HepG2 (cell line): Measurements from ENCODE around the gene KTN1. TPM values are rescaled to one million over a fixed set of nuclear protein-coding genes. Genes with fewer than 3 reads are reported as not detected.

Experiments used
- ATAC-seq: fragments of 200-7000 bp; cut with Tn5 transposase; 3 replicates; pipeline ENCODE4 v1.9.1; 2020; ENCODE audit warnings: mild to moderate bottlenecking, moderate library complexity
- BruUV-seq: library from RNA; stranded (reverse); fragments of 400-500 nt; replicated peaks from 2 replicates; lab custom pipeline; 2021; lab: Mats Ljungman, UMichigan
- CTCF ChIA-PET: fragments of 300-600 bp; formaldehyde crosslinking; extraction: SDS; loops from one replicate; lab custom pipeline; 2021; ENCODE audit warnings: low total read pairs, inconsistent platforms, low intra/inter-chr PET ratio; lab: Yijun Ruan, JAX
- POLR2A ChIA-PET: fragments of 350-600 bp; sonication (Branson Sonifier 250); formaldehyde crosslinking; loops from one replicate; lab custom pipeline; 2020; ENCODE audit warnings: antibody characterized with exemption, inconsistent platforms; lab: Yijun Ruan, JAX
- DNase-seq: peaks from one replicate; pipeline ENCODE4 v3.0.0-alpha.2; 2015; ENCODE audit warnings: low spot score
- FAIRE-seq: peaks from 3 replicates; lab custom pipeline; 2011; peaks lifted over from hg19 to GRCh38; lab: Jason Lieb, UNC
- H2AFZ ChIP-seq: one replicate; pipeline ENCODE4 v1.6.1; 2011; ENCODE audit warnings: low read length, inconsistent platforms
- H3K27ac ChIP-seq: fragments of 300-600 bp; 3 replicates; pipeline ENCODE4 v1.8.0; 2011; ENCODE audit warnings: mixed run types, mild to moderate bottlenecking, mixed read lengths, low read length, inconsistent platforms; ENCODE audit not compliant: insufficient read depth; ENCODE audit errors: extremely low read length
- H3K27me3 ChIP-seq, 2 experiments: fragments of 200-600 bp in 1 of 2; 2 replicates in 1 of 2; 3 replicates in 1 of 2; pipeline versions ENCODE4 v1.6.0 to v1.8.0; 2011; ENCODE audit warnings: low read length in 2 of 2, mild to moderate bottlenecking in 2 of 2, moderate library complexity in 2 of 2, inconsistent platforms in 1 of 2; ENCODE audit not compliant: insufficient read depth in 2 of 2, control insufficient read depth in 1 of 2
- H3K36me3 ChIP-seq, 2 experiments: fragments of 200-600 bp in 1 of 2; replicated peaks in 1 of 2; 2 replicates in 1 of 2; 3 replicates in 1 of 2; pipeline versions ENCODE4 v1.5.1 to v1.8.0; 2011; ENCODE audit warnings: low read length in 2 of 2, inconsistent platforms in 1 of 2; ENCODE audit not compliant: insufficient read depth in 2 of 2, control insufficient read depth in 1 of 2
- H3K4me1 ChIP-seq: 2 replicates; pipeline ENCODE4 v1.5.1; 2012; ENCODE audit warnings: low read length, inconsistent platforms; ENCODE audit not compliant: insufficient read depth
- H3K4me2 ChIP-seq: 2 replicates; pipeline ENCODE4 v1.6.0; 2011; ENCODE audit warnings: low read depth, low read length, inconsistent platforms
- H3K4me3 ChIP-seq, 3 experiments: fragments of 200-600 bp in 1 of 3; sonication (generic), shearing (Covaris generic) in 1 of 3; replicated peaks in 1 of 3; 2 replicates each; pipeline ENCODE4 v1.5.1; 2011 to 2016; ENCODE audit warnings: low read length in 3 of 3, inconsistent platforms in 2 of 3, low read depth in 2 of 3, mild to moderate bottlenecking in 2 of 3, control low read depth in 1 of 3, mixed read lengths in 1 of 3; ENCODE audit not compliant: insufficient read depth in 1 of 3
- H3K79me2 ChIP-seq: one replicate; pipeline ENCODE4 v1.6.1; 2011; ENCODE audit warnings: low read length, inconsistent platforms; ENCODE audit not compliant: insufficient read depth
- H3K9ac ChIP-seq: 2 replicates; pipeline ENCODE4 v1.6.0; 2011; ENCODE audit warnings: mild to moderate bottlenecking, low read depth, low read length, inconsistent platforms; ENCODE audit not compliant: insufficient read depth
- H3K9me3 ChIP-seq: 2 replicates; pipeline ENCODE4 v1.5.1; 2012; ENCODE audit warnings: mild to moderate bottlenecking, low read length
- H4K20me1 ChIP-seq: 2 replicates; pipeline ENCODE4 v1.6.0; 2011; ENCODE audit warnings: inconsistent platforms, mild to moderate bottlenecking, low read length, moderate library complexity; ENCODE audit not compliant: insufficient read depth
- KLF13 ChIP-seq: sonication (generic); formaldehyde crosslinking; IDR thresholded peaks from 2 replicates; pipeline ENCODE4 v1.4.0; 2020; ENCODE audit warnings: mild to moderate bottlenecking, missing genetic modification reagents
- MED13 ChIP-seq: sonication (generic); formaldehyde crosslinking; IDR thresholded peaks from 2 replicates; pipeline ENCODE4 v1.5.0; 2020; ENCODE audit warnings: missing genetic modification reagents
- SAP130 ChIP-seq: IDR thresholded peaks from 2 replicates; pipeline ENCODE4 v1.6.1; 2016; ENCODE audit warnings: low read depth
- SRSF4 ChIP-seq: fragments of 200-400 bp; formaldehyde crosslinking; IDR thresholded peaks from one replicate; pipeline ENCODE4 v1.6.1; 2018; ENCODE audit warnings: mild to moderate bottlenecking, low read depth, low read length, moderate library complexity; ENCODE audit not compliant: poor library complexity, severe bottlenecking
- TAF1 ChIP-seq: sonication (generic); formaldehyde crosslinking; IDR thresholded peaks from 2 replicates; pipeline ENCODE4 v1.4.0; 2020; ENCODE audit warnings: missing genetic modification reagents
- ZNF234 ChIP-seq: sonication (generic); formaldehyde crosslinking; conservative IDR thresholded peaks from 2 replicates; pipeline ENCODE4 v1.5.1; 2020; ENCODE audit warnings: mild to moderate bottlenecking, missing genetic modification reagents
- ZNF3 ChIP-seq: IDR thresholded peaks from 2 replicates; pipeline ENCODE4 v1.7.0; 2017; ENCODE audit warnings: inconsistent platforms
- ZNF430 ChIP-seq: sonication (generic); formaldehyde crosslinking; IDR thresholded peaks from 2 replicates; pipeline ENCODE4 v1.9.0; 2021; ENCODE audit warnings: mild to moderate bottlenecking, missing genetic modification reagents
- ZNF468 ChIP-seq: sonication (generic); formaldehyde crosslinking; IDR thresholded peaks from 2 replicates; pipeline ENCODE4 v1.8.0; 2022; ENCODE audit warnings: mild to moderate bottlenecking, moderate library complexity, missing genetic modification reagents
- ZNF577 ChIP-seq: sonication (generic); formaldehyde crosslinking; IDR thresholded peaks from 2 replicates; pipeline ENCODE4 v1.4.0; 2020; ENCODE audit warnings: mild to moderate bottlenecking, low read depth, missing genetic modification reagents, borderline replicate concordance
- ZNF879 ChIP-seq: sonication (generic); formaldehyde crosslinking; IDR thresholded peaks from 2 replicates; pipeline ENCODE4 v1.8.1; 2023; ENCODE audit warnings: missing genetic modification reagents
- WGBS: methylation state at CpG from one replicate; pipeline ENCODE4 v1.1.6; 2017; ENCODE audit warnings: low lambda C conversion rate; 5-methylcytosine and 5-hydroxymethylcytosine counted together
- in situ Hi-C: cut with HindIII; loops from 2 replicates; pipeline ENCODE4 v1.10.0; 2017; ENCODE audit warnings: low pct_unique_long_range_greater_than_20kb; ENCODE audit not compliant: extremely low pct_ligation_motif_present
- intact Hi-C: fragments of 100-400 bp; cut with micrococcal nuclease; formaldehyde crosslinking; loops from one replicate; pipeline ENCODE4 v1.10.0; 2022; ENCODE audit not compliant: unreplicated experiment
- polyA plus RNA-seq, 8 experiments: library from polyadenylated mRNA; depleted of rRNA in 3 of 8; stranded (reverse) in 7 of 8; unstranded in 1 of 8; fragments of >200 nt; fragmentation: Illumina TruSeq in 4 of 8; extraction: Trizol in 4 of 8; gene quantifications; 2 replicates each; pipeline versions ENCODE4 v1.2.1 to v1.2.3, GENCODE V29; 2011 to 2016; ENCODE audit warnings: low read depth in 4 of 8, missing spikeins in 1 of 8, mixed read lengths in 1 of 8; ENCODE audit not compliant: insufficient read depth in 1 of 8
- total RNA-seq, 5 experiments: library from RNA; depleted of rRNA; stranded (reverse); fragments of >200 nt; fragmentation: Illumina TruSeq; extraction: Trizol; gene quantifications; 2 replicates each; pipeline ENCODE4 v1.2.3, GENCODE V29; 2016; ENCODE audit warnings: low read depth in 1 of 5
- TF ChIP-seq, protein P1 (sequence below): sonication (generic); formaldehyde crosslinking; IDR thresholded peaks from 2 replicates; pipeline ENCODE4 v1.8.0; 2022; ENCODE audit warnings: mild to moderate bottlenecking, missing genetic modification reagents, borderline replicate concordance
- TF ChIP-seq, protein P2 (sequence below), 2 experiments: fragments of 450-650 bp in 1 of 2; sonication (generic) in 1 of 2; formaldehyde crosslinking; IDR thresholded peaks; 2 replicates each; pipeline versions ENCODE4 v1.5.0 to v1.8.0; 2020 to 2022; ENCODE audit warnings: mild to moderate bottlenecking in 1 of 2, missing genetic modification reagents in 1 of 2
- TF ChIP-seq, protein P3 (sequence below): sonication (generic); formaldehyde crosslinking; IDR thresholded peaks from 2 replicates; pipeline ENCODE4 v1.5.0; 2020; ENCODE audit warnings: mild to moderate bottlenecking, missing genetic modification reagents, borderline replicate concordance
- TF ChIP-seq, protein P4 (sequence below): sonication (generic); formaldehyde crosslinking; IDR thresholded peaks from 2 replicates; pipeline ENCODE4 v1.9.0; 2021; ENCODE audit warnings: missing genetic modification reagents, mild to moderate bottlenecking, borderline replicate concordance

The KTN1 gene
- total and polyA plus RNA-seq, 2 of the 13 experiments (the other 11 are each of a cell fraction or from before 2014, with no cell fraction given) = 60.6 to 169 TPM

DNA sequence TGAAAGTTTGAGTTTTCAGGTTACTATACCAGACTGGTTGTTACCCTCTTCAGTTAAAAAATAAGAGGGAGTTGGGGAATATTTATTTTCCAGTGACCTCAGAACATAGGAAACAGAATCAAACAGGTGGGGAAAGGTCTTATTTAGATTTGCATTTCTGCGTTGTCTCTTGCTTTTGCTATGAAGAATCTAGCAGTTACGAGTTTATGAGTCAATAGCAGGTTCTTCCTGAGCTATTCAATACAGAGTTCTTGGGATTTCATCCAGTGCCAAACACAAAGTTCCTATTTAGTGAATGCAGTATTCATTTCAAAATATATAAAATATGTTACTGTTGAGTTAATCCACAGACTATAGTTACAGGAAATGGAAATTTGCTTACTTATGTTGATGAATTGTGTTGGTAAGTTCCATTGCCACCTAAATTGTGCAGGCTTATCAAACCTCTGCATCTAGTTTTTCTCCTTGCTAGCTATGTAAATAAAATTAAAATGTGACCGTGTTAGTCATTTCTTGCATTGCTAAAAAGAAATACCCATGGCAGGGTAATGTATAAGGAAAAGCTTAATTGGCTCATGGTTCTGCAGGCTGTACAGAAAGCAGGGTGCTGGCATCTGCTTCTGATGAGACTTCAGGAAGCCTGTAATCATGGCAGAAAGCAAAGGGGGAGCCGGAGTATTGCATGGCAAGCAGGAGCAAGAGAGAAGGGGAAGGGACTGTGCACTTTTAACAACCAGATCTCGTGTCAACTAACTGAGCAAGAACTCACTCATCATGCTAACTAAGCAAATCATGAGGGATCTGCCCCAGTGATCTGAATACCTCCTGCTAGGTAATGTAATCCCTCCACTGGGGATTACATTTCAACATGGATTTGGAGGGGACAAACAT lies 110.2 kb downstream of the KTN1 start:
- DNase-seq (no peak), FAIRE-seq (no peak), ATAC-seq (no peak)
- H4K20me1 ChIP-seq = no peaks in the 10 kb centered on the region
- H3K27ac ChIP-seq = no peak overlapping the region
- WGBS = 96% methylated on average over 5 of the region's 5 CpGs
- no peak overlapping the region for H2AFZ ChIP-seq
- 0 out of 5 replicates have a peak, but pooled peaks cover 0 to 3% of the 10 kb centered on the region in 2 experiments for H3K36me3 ChIP-seq
- no peak overlapping the region for H3K9ac ChIP-seq
- CTCF ChIA-PET = no interaction called here
- POLR2A ChIA-PET = no interaction called here
- BruUV-seq = no TSS peak
- no peaks in the 10 kb centered on the region for H3K79me2 ChIP-seq
- intact Hi-C loops = no loop called here
- in situ Hi-C loops = no loop called here
- no peaks in the 10 kb centered on the region for H3K27me3 ChIP-seq
- H3K4me3 ChIP-seq = no peak overlapping the region
- no peak overlapping the region for H3K4me2 ChIP-seq
- no peaks in the 10 kb centered on the region for H3K9me3 ChIP-seq
- no peaks in the 10 kb centered on the region for H3K4me1 ChIP-seq
- TF ChIP-seq SRSF4 (no peak), KLF13 (CRISPR knock-in tag) (no peak), ZNF879 (CRISPR knock-in tag) (no peak), MED13 (CRISPR knock-in tag) (no peak), ZNF234 (no peak), SAP130 (CRISPR knock-in tag) (no peak), ZNF430 (CRISPR knock-in tag) (no peak), ZNF577 (no peak), ZNF468 (no peak), TAF1 (no peak), ZNF3 (CRISPR knock-in tag) (no peak)
- TF ChIP-seq, protein P1, sequence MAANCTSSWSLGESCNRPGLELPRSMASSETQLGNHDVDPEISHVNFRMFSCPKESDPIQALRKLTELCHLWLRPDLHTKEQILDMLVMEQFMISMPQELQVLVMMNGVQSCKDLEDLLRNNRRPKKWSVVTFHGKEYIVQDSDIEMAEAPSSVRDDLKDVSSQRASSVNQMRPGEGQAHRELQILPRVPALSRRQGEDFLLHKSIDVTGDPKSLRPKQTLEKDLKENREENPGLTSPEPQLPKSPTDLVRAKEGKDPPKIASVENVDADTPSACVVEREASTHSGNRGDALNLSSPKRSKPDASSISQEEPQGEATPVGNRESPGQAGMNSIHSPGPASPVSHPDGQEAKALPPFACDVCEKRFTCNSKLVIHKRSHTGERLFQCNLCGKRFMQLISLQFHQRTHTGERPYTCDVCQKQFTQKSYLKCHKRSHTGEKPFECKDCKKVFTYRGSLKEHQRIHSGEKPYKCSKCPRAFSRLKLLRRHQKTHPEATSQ = no peak
- TF ChIP-seq, protein P2, sequence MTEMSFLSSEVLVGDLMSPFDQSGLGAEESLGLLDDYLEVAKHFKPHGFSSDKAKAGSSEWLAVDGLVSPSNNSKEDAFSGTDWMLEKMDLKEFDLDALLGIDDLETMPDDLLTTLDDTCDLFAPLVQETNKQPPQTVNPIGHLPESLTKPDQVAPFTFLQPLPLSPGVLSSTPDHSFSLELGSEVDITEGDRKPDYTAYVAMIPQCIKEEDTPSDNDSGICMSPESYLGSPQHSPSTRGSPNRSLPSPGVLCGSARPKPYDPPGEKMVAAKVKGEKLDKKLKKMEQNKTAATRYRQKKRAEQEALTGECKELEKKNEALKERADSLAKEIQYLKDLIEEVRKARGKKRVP (CRISPR knock-in tag; IDR thresholded peaks at IDR 0.05) = no peak
- TF ChIP-seq, protein P3, sequence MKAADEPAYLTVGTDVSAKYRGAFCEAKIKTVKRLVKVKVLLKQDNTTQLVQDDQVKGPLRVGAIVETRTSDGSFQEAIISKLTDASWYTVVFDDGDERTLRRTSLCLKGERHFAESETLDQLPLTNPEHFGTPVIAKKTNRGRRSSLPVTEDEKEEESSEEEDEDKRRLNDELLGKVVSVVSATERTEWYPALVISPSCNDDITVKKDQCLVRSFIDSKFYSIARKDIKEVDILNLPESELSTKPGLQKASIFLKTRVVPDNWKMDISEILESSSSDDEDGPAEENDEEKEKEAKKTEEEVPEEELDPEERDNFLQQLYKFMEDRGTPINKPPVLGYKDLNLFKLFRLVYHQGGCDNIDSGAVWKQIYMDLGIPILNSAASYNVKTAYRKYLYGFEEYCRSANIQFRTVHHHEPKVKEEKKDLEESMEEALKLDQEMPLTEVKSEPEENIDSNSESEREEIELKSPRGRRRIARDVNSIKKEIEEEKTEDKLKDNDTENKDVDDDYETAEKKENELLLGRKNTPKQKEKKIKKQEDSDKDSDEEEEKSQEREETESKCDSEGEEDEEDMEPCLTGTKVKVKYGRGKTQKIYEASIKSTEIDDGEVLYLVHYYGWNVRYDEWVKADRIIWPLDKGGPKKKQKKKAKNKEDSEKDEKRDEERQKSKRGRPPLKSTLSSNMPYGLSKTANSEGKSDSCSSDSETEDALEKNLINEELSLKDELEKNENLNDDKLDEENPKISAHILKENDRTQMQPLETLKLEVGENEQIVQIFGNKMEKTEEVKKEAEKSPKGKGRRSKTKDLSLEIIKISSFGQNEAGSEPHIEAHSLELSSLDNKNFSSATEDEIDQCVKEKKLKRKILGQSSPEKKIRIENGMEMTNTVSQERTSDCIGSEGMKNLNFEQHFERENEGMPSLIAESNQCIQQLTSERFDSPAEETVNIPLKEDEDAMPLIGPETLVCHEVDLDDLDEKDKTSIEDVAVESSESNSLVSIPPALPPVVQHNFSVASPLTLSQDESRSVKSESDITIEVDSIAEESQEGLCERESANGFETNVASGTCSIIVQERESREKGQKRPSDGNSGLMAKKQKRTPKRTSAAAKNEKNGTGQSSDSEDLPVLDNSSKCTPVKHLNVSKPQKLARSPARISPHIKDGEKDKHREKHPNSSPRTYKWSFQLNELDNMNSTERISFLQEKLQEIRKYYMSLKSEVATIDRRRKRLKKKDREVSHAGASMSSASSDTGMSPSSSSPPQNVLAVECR = no peak
- TF ChIP-seq, protein P4, sequence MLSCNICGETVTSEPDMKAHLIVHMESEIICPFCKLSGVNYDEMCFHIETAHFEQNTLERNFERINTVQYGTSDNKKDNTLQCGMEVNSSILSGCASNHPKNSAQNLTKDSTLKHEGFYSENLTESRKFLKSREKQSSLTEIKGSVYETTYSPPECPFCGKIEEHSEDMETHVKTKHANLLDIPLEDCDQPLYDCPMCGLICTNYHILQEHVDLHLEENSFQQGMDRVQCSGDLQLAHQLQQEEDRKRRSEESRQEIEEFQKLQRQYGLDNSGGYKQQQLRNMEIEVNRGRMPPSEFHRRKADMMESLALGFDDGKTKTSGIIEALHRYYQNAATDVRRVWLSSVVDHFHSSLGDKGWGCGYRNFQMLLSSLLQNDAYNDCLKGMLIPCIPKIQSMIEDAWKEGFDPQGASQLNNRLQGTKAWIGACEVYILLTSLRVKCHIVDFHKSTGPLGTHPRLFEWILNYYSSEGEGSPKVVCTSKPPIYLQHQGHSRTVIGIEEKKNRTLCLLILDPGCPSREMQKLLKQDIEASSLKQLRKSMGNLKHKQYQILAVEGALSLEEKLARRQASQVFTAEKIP (CRISPR knock-in tag) = no peak
